ENCODE results near the gene LRRC75A. TPM values are rescaled to one million over a fixed set of nuclear protein-coding genes. Genes with fewer than 3 reads are reported as not detected.

LRRC75A gene
- total RNA-seq, 2 experiments from 2014 or later: 0.69 to 0.79 TPM

- Mint-ChIP-seq H3K36me3 (ENCODE audit: low read depth) (no peaks in the 10 kb centered on the region), H3K9me3 (no peaks in the 10 kb centered on the region), H3K4me1 (ENCODE audit: low read depth) (no peaks in the 10 kb centered on the region), H3K27ac (no peak overlapping the region), H3K4me3 (no peak overlapping the region), H3K27me3 (ENCODE audit: low read depth) (no peaks in the 10 kb centered on the region)
- DNase-seq: no peak
- intact Hi-C loops (cut with micrococcal nuclease): no loop called here
- CTCF ChIA-PET: interaction anchor here (0.6 to 1.9 kb wide), 2 partner anchors 114 to 1092 kb away, joined by 3 to 4 read pairs; no protein-coding TSS in a partner anchor
Observed at GRCh38 chr17:16477666-16478065, 14.3 kb downstream of the LRRC75A start.

- Mint-ChIP-seq H3K27me3 (ENCODE audit: low read depth) (no peaks in the 10 kb centered on the region), H3K9me3 (no peaks in the 10 kb centered on the region), H3K4me3 (no peak overlapping the region), H3K27ac (no peak overlapping the region), H3K36me3 (ENCODE audit: low read depth) (no peaks in the 10 kb centered on the region), H3K4me1 (ENCODE audit: low read depth) (no peaks in the 10 kb centered on the region)
- no peak for DNase-seq
- intact Hi-C loops (cut with micrococcal nuclease): no loop called here
- CTCF ChIA-PET: interaction anchor here (0.6 to 1.0 kb wide), 2 partner anchors 45 to 1092 kb away, joined by 3 read pairs; no protein-coding TSS in a partner anchor
Observed at GRCh38 chr17:16477255-16477654, 14.7 kb downstream of the LRRC75A start.

- intact Hi-C loops (cut with micrococcal nuclease): no loop called here
- no peaks in the 10 kb centered on the region for H3K9me3 Mint-ChIP-seq
- no peaks in the 10 kb centered on the region for H3K36me3 Mint-ChIP-seq (ENCODE audit: low read depth)
- H3K4me1 Mint-ChIP-seq (ENCODE audit: low read depth): no peaks in the 10 kb centered on the region
- no peak overlapping the region for H3K4me3 Mint-ChIP-seq
- H3K27ac Mint-ChIP-seq: no peak overlapping the region
- H3K27me3 Mint-ChIP-seq (ENCODE audit: low read depth): no peaks in the 10 kb centered on the region
- DNase-seq: no peak
- CTCF ChIA-PET: interaction anchor here (0.6 to 1.4 kb wide), 3 partner anchors 112 to 251 kb away, joined by 3 to 10 read pairs (median 4); no protein-coding TSS in a partner anchor
Observed at GRCh38 chr17:16475179-16475704, 16.8 kb downstream of the LRRC75A start.

- Mint-ChIP-seq H3K36me3 (ENCODE audit: low read depth) (no peaks in the 10 kb centered on the region), H3K4me1 (ENCODE audit: low read depth) (no peaks in the 10 kb centered on the region), H3K27me3 (ENCODE audit: low read depth) (no peaks in the 10 kb centered on the region), H3K4me3 (no peak overlapping the region), H3K9me3 (no peaks in the 10 kb centered on the region), H3K27ac (no peak overlapping the region)
- DNase-seq: no peak
- intact Hi-C loops (cut with micrococcal nuclease): no loop called here
- CTCF ChIA-PET: no interaction called here
Observed at GRCh38 chr17:16474012-16474725, 17.8 kb downstream of the LRRC75A start.

- H3K36me3 Mint-ChIP-seq (ENCODE audit: low read depth): no peaks in the 10 kb centered on the region
- no peak overlapping the region for H3K27ac Mint-ChIP-seq
- no peaks in the 10 kb centered on the region for H3K9me3 Mint-ChIP-seq
- H3K4me1 Mint-ChIP-seq (ENCODE audit: low read depth): no peaks in the 10 kb centered on the region
- H3K4me3 Mint-ChIP-seq: no peak overlapping the region
- CTCF ChIA-PET: interaction anchor here (1.1 kb wide), 1 partner anchor 116 kb away, joined by 3 read pairs; no protein-coding TSS in a partner anchor
- H3K27me3 Mint-ChIP-seq (ENCODE audit: low read depth): no peaks in the 10 kb centered on the region
- intact Hi-C loops (cut with micrococcal nuclease): no loop called here
- no peak for DNase-seq
Observed at GRCh38 chr17:16473044-16474011, 18.7 kb downstream of the LRRC75A start.

- Mint-ChIP-seq H3K36me3 (ENCODE audit: low read depth) (no peaks in the 10 kb centered on the region), H3K4me3 (no peak overlapping the region), H3K4me1 (ENCODE audit: low read depth) (no peaks in the 10 kb centered on the region), H3K27me3 (ENCODE audit: low read depth) (no peaks in the 10 kb centered on the region), H3K9me3 (no peaks in the 10 kb centered on the region), H3K27ac (no peak overlapping the region)
- CTCF ChIA-PET: interaction anchor here (1.1 kb wide), 1 partner anchor 117 kb away, joined by 3 read pairs; no protein-coding TSS in a partner anchor
- no peak for DNase-seq
- intact Hi-C loops (cut with micrococcal nuclease): no loop called here
Observed at GRCh38 chr17:16472539-16472938, 19.5 kb downstream of the LRRC75A start.

GRCh38 chr17:16471295-16471694, 20.7 kb downstream of the LRRC75A start:
- H3K9me3 Mint-ChIP-seq: no peaks in the 10 kb centered on the region
- CTCF ChIA-PET: interaction anchor here (0.7 to 0.9 kb wide), 2 partner anchors 50 to 108 kb away, joined by 3 to 4 read pairs; no protein-coding TSS in a partner anchor
- H3K27me3 Mint-ChIP-seq (ENCODE audit: low read depth): no peaks in the 10 kb centered on the region
- no peak overlapping the region for H3K27ac Mint-ChIP-seq
- intact Hi-C loops (cut with micrococcal nuclease): no loop called here
- DNase-seq: no peak
- H3K36me3 Mint-ChIP-seq (ENCODE audit: low read depth): no peaks in the 10 kb centered on the region
- no peaks in the 10 kb centered on the region for H3K4me1 Mint-ChIP-seq (ENCODE audit: low read depth)
- H3K4me3 Mint-ChIP-seq: no peak overlapping the region

GRCh38 chr17:16470265-16470664, 21.7 kb downstream of the LRRC75A start:
- Mint-ChIP-seq H3K9me3 (no peaks in the 10 kb centered on the region), H3K27me3 (ENCODE audit: low read depth) (no peaks in the 10 kb centered on the region), H3K4me1 (ENCODE audit: low read depth) (no peaks in the 10 kb centered on the region), H3K36me3 (ENCODE audit: low read depth) (no peaks in the 10 kb centered on the region), H3K27ac (no peak overlapping the region), H3K4me3 (no peak overlapping the region)
- CTCF ChIA-PET: no interaction called here
- intact Hi-C loops (cut with micrococcal nuclease): no loop called here
- DNase-seq: no peak

GRCh38 chr17:16468428-16468992, 23.5 kb downstream of the LRRC75A start:
- H3K27ac Mint-ChIP-seq: no peak overlapping the region
- no peak overlapping the region for H3K4me3 Mint-ChIP-seq
- no peak for DNase-seq
- H3K36me3 Mint-ChIP-seq (ENCODE audit: low read depth): no peaks in the 10 kb centered on the region
- no peaks in the 10 kb centered on the region for H3K27me3 Mint-ChIP-seq (ENCODE audit: low read depth)
- intact Hi-C loops (cut with micrococcal nuclease): no loop called here
- no peaks in the 10 kb centered on the region for H3K4me1 Mint-ChIP-seq (ENCODE audit: low read depth)
- H3K9me3 Mint-ChIP-seq: no peaks in the 10 kb centered on the region
- CTCF ChIA-PET: no interaction called here

GRCh38 chr17:16467886-16468285, 24.1 kb downstream of the LRRC75A start:
- Mint-ChIP-seq H3K9me3 (no peaks in the 10 kb centered on the region), H3K36me3 (ENCODE audit: low read depth) (no peaks in the 10 kb centered on the region), H3K4me1 (ENCODE audit: low read depth) (no peaks in the 10 kb centered on the region), H3K27ac (no peak overlapping the region), H3K27me3 (ENCODE audit: low read depth) (no peaks in the 10 kb centered on the region), H3K4me3 (no peak overlapping the region)
- CTCF ChIA-PET: interaction anchor here (0.7 kb wide), 1 partner anchor 14 kb away, joined by 3 read pairs; no protein-coding TSS in a partner anchor
- intact Hi-C loops (cut with micrococcal nuclease): no loop called here
- no peak for DNase-seq

- Mint-ChIP-seq H3K27me3 (ENCODE audit: low read depth) (no peaks in the 10 kb centered on the region), H3K4me1 (ENCODE audit: low read depth) (no peaks in the 10 kb centered on the region), H3K4me3 (no peak overlapping the region), H3K36me3 (ENCODE audit: low read depth) (peaks cover 2% of the 10 kb centered on the region), H3K9me3 (no peaks in the 10 kb centered on the region), H3K27ac (no peak overlapping the region)
- intact Hi-C loops (cut with micrococcal nuclease): no loop called here
- CTCF ChIA-PET: interaction anchor here (0.6 to 1.4 kb wide), 3 partner anchors 14 to 559 kb away, joined by 3 read pairs; no protein-coding TSS in a partner anchor
- DNase-seq: no peak
Observed at GRCh38 chr17:16467044-16467443, 24.9 kb downstream of the LRRC75A start.

- Mint-ChIP-seq H3K27ac (no peak overlapping the region), H3K4me3 (no peak overlapping the region), H3K4me1 (ENCODE audit: low read depth) (no peaks in the 10 kb centered on the region), H3K36me3 (ENCODE audit: low read depth) (peaks cover 2% of the 10 kb centered on the region), H3K27me3 (ENCODE audit: low read depth) (no peaks in the 10 kb centered on the region), H3K9me3 (no peaks in the 10 kb centered on the region)
- intact Hi-C loops (cut with micrococcal nuclease): no loop called here
- CTCF ChIA-PET: interaction anchor here (1.4 kb wide), 1 partner anchor 13 kb away, joined by 3 read pairs; no protein-coding TSS in a partner anchor
- no peak for DNase-seq
Observed at GRCh38 chr17:16466407-16466806, 25.6 kb downstream of the LRRC75A start.

Data from activated naive CD4-positive, alpha-beta T cell treated with anti-CD3 and anti-CD28 coated beads for 36 hours (primary cell).